HepG2 (cell line): ENCODE data around the gene TMEM9. TPM values are rescaled to one million over a fixed set of nuclear protein-coding genes. Genes with fewer than 3 reads are reported as not detected.

Experiments used
- ATAC-seq: fragments of 200-7000 bp; cut with Tn5 transposase; 3 replicates; pipeline ENCODE4 v1.9.1; 2020; ENCODE audit warnings: mild to moderate bottlenecking, moderate library complexity
- BruUV-seq: library from RNA; stranded (reverse); fragments of 400-500 nt; replicated peaks from 2 replicates; lab custom pipeline; 2021; lab: Mats Ljungman, UMichigan
- CTCF ChIA-PET: fragments of 300-600 bp; formaldehyde crosslinking; extraction: SDS; loops from one replicate; lab custom pipeline; 2021; ENCODE audit warnings: low total read pairs, inconsistent platforms, low intra/inter-chr PET ratio; lab: Yijun Ruan, JAX
- POLR2A ChIA-PET: fragments of 350-600 bp; sonication (Branson Sonifier 250); formaldehyde crosslinking; loops from one replicate; lab custom pipeline; 2020; ENCODE audit warnings: antibody characterized with exemption, inconsistent platforms; lab: Yijun Ruan, JAX
- DNase-seq: peaks from one replicate; pipeline ENCODE4 v3.0.0-alpha.2; 2015; ENCODE audit warnings: low spot score
- FAIRE-seq: peaks from 3 replicates; lab custom pipeline; 2011; peaks lifted over from hg19 to GRCh38; lab: Jason Lieb, UNC
- H2AFZ ChIP-seq: one replicate; pipeline ENCODE4 v1.6.1; 2011; ENCODE audit warnings: low read length, inconsistent platforms
- H3K27ac ChIP-seq: fragments of 300-600 bp; 3 replicates; pipeline ENCODE4 v1.8.0; 2011; ENCODE audit warnings: mixed run types, mild to moderate bottlenecking, mixed read lengths, low read length, inconsistent platforms; ENCODE audit not compliant: insufficient read depth; ENCODE audit errors: extremely low read length
- H3K27me3 ChIP-seq, 2 experiments: fragments of 200-600 bp in 1 of 2; 2 replicates in 1 of 2; 3 replicates in 1 of 2; pipeline versions ENCODE4 v1.6.0 to v1.8.0; 2011; ENCODE audit warnings: low read length in 2 of 2, mild to moderate bottlenecking in 2 of 2, moderate library complexity in 2 of 2, inconsistent platforms in 1 of 2; ENCODE audit not compliant: insufficient read depth in 2 of 2, control insufficient read depth in 1 of 2
- H3K36me3 ChIP-seq, 2 experiments: fragments of 200-600 bp in 1 of 2; replicated peaks in 1 of 2; 2 replicates in 1 of 2; 3 replicates in 1 of 2; pipeline versions ENCODE4 v1.5.1 to v1.8.0; 2011; ENCODE audit warnings: low read length in 2 of 2, inconsistent platforms in 1 of 2; ENCODE audit not compliant: insufficient read depth in 2 of 2, control insufficient read depth in 1 of 2
- H3K4me1 ChIP-seq: 2 replicates; pipeline ENCODE4 v1.5.1; 2012; ENCODE audit warnings: low read length, inconsistent platforms; ENCODE audit not compliant: insufficient read depth
- H3K4me2 ChIP-seq: 2 replicates; pipeline ENCODE4 v1.6.0; 2011; ENCODE audit warnings: low read depth, low read length, inconsistent platforms
- H3K4me3 ChIP-seq, 3 experiments: fragments of 200-600 bp in 1 of 3; sonication (generic), shearing (Covaris generic) in 1 of 3; replicated peaks in 1 of 3; 2 replicates each; pipeline ENCODE4 v1.5.1; 2011 to 2016; ENCODE audit warnings: low read length in 3 of 3, inconsistent platforms in 2 of 3, low read depth in 2 of 3, mild to moderate bottlenecking in 2 of 3, control low read depth in 1 of 3, mixed read lengths in 1 of 3; ENCODE audit not compliant: insufficient read depth in 1 of 3
- H3K79me2 ChIP-seq: one replicate; pipeline ENCODE4 v1.6.1; 2011; ENCODE audit warnings: low read length, inconsistent platforms; ENCODE audit not compliant: insufficient read depth
- H3K9ac ChIP-seq: 2 replicates; pipeline ENCODE4 v1.6.0; 2011; ENCODE audit warnings: mild to moderate bottlenecking, low read depth, low read length, inconsistent platforms; ENCODE audit not compliant: insufficient read depth
- H3K9me3 ChIP-seq: 2 replicates; pipeline ENCODE4 v1.5.1; 2012; ENCODE audit warnings: mild to moderate bottlenecking, low read length
- H4K20me1 ChIP-seq: 2 replicates; pipeline ENCODE4 v1.6.0; 2011; ENCODE audit warnings: inconsistent platforms, mild to moderate bottlenecking, low read length, moderate library complexity; ENCODE audit not compliant: insufficient read depth
- AGO1 ChIP-seq: fragments of 200-400 bp; formaldehyde crosslinking; IDR thresholded peaks from 2 replicates; pipeline ENCODE4 v1.6.1; 2017; ENCODE audit warnings: mild to moderate bottlenecking, low read depth, low read length, moderate library complexity; ENCODE audit not compliant: poor library complexity, severe bottlenecking
- AGO2 ChIP-seq: fragments of 200-400 bp; formaldehyde crosslinking; optimal IDR thresholded peaks from 2 replicates; pipeline ENCODE3; 2017; ENCODE audit warnings: mild to moderate bottlenecking, low read depth, low read length, moderate library complexity
- ATF7 ChIP-seq, 2 experiments: fragments of 450-650 bp in 1 of 2; sonication (generic) in 1 of 2; formaldehyde crosslinking in 1 of 2; IDR thresholded peaks; 2 replicates each; pipeline versions ENCODE4 v1.4.0 to v1.6.1; 2016 to 2020; ENCODE audit warnings: antibody characterized with exemption in 1 of 2, mild to moderate bottlenecking in 1 of 2, missing genetic modification reagents in 1 of 2
- BHLHE40 ChIP-seq: IDR thresholded peaks from 2 replicates; pipeline ENCODE4 v1.6.1; 2011; ENCODE audit warnings: low read length, improper control_type of control experiment
- CBFB ChIP-seq: sonication (generic); formaldehyde crosslinking; IDR thresholded peaks from 2 replicates; pipeline ENCODE4 v1.4.0; 2020; ENCODE audit warnings: missing genetic modification reagents
- DZIP1 ChIP-seq: sonication (generic); formaldehyde crosslinking; IDR thresholded peaks from 2 replicates; pipeline ENCODE4 v1.5.0; 2020; ENCODE audit warnings: mild to moderate bottlenecking, missing genetic modification reagents
- FOXO4 ChIP-seq: sonication (generic); formaldehyde crosslinking; conservative IDR thresholded peaks from 2 replicates; pipeline ENCODE4 v1.8.1; 2023; ENCODE audit warnings: missing genetic modification reagents
- FOXP1 ChIP-seq, 2 experiments: fragments of 450-650 bp in 1 of 2; IDR thresholded peaks; 2 replicates each; pipeline ENCODE4 v1.6.1; 2017 to 2018; ENCODE audit warnings: antibody characterized with exemption in 1 of 2
- GLMP ChIP-seq: sonication (generic); formaldehyde crosslinking; IDR thresholded peaks from 2 replicates; pipeline ENCODE4 v1.9.0; 2021; ENCODE audit warnings: missing genetic modification reagents, mild to moderate bottlenecking, borderline replicate concordance
- MED13 ChIP-seq: sonication (generic); formaldehyde crosslinking; IDR thresholded peaks from 2 replicates; pipeline ENCODE4 v1.5.0; 2020; ENCODE audit warnings: missing genetic modification reagents
- MEIS2 ChIP-seq: sonication (generic); formaldehyde crosslinking; IDR thresholded peaks from 2 replicates; pipeline ENCODE4 v1.9.0; 2021; ENCODE audit warnings: mild to moderate bottlenecking, missing genetic modification reagents
- NR2F2 ChIP-seq: IDR thresholded peaks from 2 replicates; pipeline ENCODE4 v1.6.1; 2012; ENCODE audit warnings: low read depth, inconsistent platforms, borderline replicate concordance
- ONECUT2 ChIP-seq: sonication (generic); formaldehyde crosslinking; IDR thresholded peaks from 2 replicates; pipeline ENCODE4 v1.4.0; 2020; ENCODE audit warnings: missing genetic modification reagents
- POGZ ChIP-seq: sonication (generic); formaldehyde crosslinking; IDR thresholded peaks from 2 replicates; pipeline ENCODE4 v1.4.0; 2020; ENCODE audit warnings: mild to moderate bottlenecking, missing genetic modification reagents
- SIX1 ChIP-seq: sonication (generic); formaldehyde crosslinking; IDR thresholded peaks from 2 replicates; pipeline ENCODE4 v1.4.0; 2020; ENCODE audit warnings: missing genetic modification reagents, borderline replicate concordance
- SPEN ChIP-seq: sonication (generic); formaldehyde crosslinking; IDR thresholded peaks from 2 replicates; pipeline ENCODE4 v1.5.1; 2020; ENCODE audit warnings: low read depth, mild to moderate bottlenecking, missing genetic modification reagents
- SUZ12 ChIP-seq: fragments of 150-350 bp; IDR thresholded peaks from 2 replicates; pipeline ENCODE4 v1.6.1; 2014; ENCODE audit warnings: low read depth, low read length
- TEAD2 ChIP-seq: sonication (generic); formaldehyde crosslinking; IDR thresholded peaks from 2 replicates; pipeline ENCODE4 v1.9.0; 2021; ENCODE audit warnings: missing genetic modification reagents
- ZBTB25 ChIP-seq: IDR thresholded peaks from 2 replicates; pipeline ENCODE4 v1.6.1; 2018; ENCODE audit warnings: missing genetic modification reagents
- WGBS: methylation state at CpG from one replicate; pipeline ENCODE4 v1.1.6; 2017; ENCODE audit warnings: low lambda C conversion rate; 5-methylcytosine and 5-hydroxymethylcytosine counted together
- in situ Hi-C: cut with HindIII; loops from 2 replicates; pipeline ENCODE4 v1.10.0; 2017; ENCODE audit warnings: low pct_unique_long_range_greater_than_20kb; ENCODE audit not compliant: extremely low pct_ligation_motif_present
- intact Hi-C: fragments of 100-400 bp; cut with micrococcal nuclease; formaldehyde crosslinking; loops from one replicate; pipeline ENCODE4 v1.10.0; 2022; ENCODE audit not compliant: unreplicated experiment
- polyA plus RNA-seq, 8 experiments: library from polyadenylated mRNA; depleted of rRNA in 3 of 8; stranded (reverse) in 7 of 8; unstranded in 1 of 8; fragments of >200 nt; fragmentation: Illumina TruSeq in 4 of 8; extraction: Trizol in 4 of 8; gene quantifications; 2 replicates each; pipeline versions ENCODE4 v1.2.1 to v1.2.3, GENCODE V29; 2011 to 2016; ENCODE audit warnings: low read depth in 4 of 8, missing spikeins in 1 of 8, mixed read lengths in 1 of 8; ENCODE audit not compliant: insufficient read depth in 1 of 8
- total RNA-seq, 5 experiments: library from RNA; depleted of rRNA; stranded (reverse); fragments of >200 nt; fragmentation: Illumina TruSeq; extraction: Trizol; gene quantifications; 2 replicates each; pipeline ENCODE4 v1.2.3, GENCODE V29; 2016; ENCODE audit warnings: low read depth in 1 of 5

TMEM9 gene
- total and polyA plus RNA-seq, 2 of the 13 experiments (the other 11 are each of a cell fraction or from before 2014, with no cell fraction given) = 60.9 to 102 TPM

- TF ChIP-seq FOXO4 (CRISPR knock-in tag) (no peak), AGO1 (no peak), ONECUT2 (CRISPR knock-in tag) (no peak), AGO2 (no peak)
Observed at GRCh38 chr1:201156819-201157218, 2.5 kb upstream of the TMEM9 start (continued).

- DNase-seq (no peak), ATAC-seq (no peak), FAIRE-seq (no peak)
- Histone ChIP-seq H3K27me3 (no peaks in the 10 kb centered on the region; a peak in 1 of 5 replicates), H2AFZ (no peak overlapping the region), H4K20me1 (no peaks in the 10 kb centered on the region), H3K79me2 (peaks cover 10% of the 10 kb centered on the region), H3K9ac (no peak overlapping the region), H3K4me3 (no peak overlapping the region), H3K4me1 (peaks cover 19% of the 10 kb centered on the region), H3K36me3 (peaks cover 0 to 7% of the 10 kb centered on the region in 2 experiments; a peak in 1 of 5 replicates), H3K4me2 (no peak overlapping the region), H3K9me3 (no peaks in the 10 kb centered on the region), H3K27ac (no peak overlapping the region)
- BruUV-seq = no TSS peak
- intact Hi-C loops (no loop called here), in situ Hi-C loops (no loop called here)
- POLR2A ChIA-PET = interaction anchor here (3.9 kb wide), 1 partner anchor 14 kb away, joined by 30 read pairs; no protein-coding TSS in a partner anchor
- WGBS = 75% methylated on average over 3 of the region's 3 CpGs
- CTCF ChIA-PET = no interaction called here
- TF ChIP-seq POGZ (CRISPR knock-in tag) = no peak
- no peak for TF ChIP-seq MEIS2 (CRISPR knock-in tag)
- no peak for TF ChIP-seq MED13
- TF ChIP-seq DZIP1 (CRISPR knock-in tag) = no peak
- TF ChIP-seq FOXP1 (IDR thresholded peaks at IDR 0.05) = no peak
- TF ChIP-seq FOXP1 (CRISPR knock-in tag; IDR thresholded peaks at IDR 0.05) = no peak
- TF ChIP-seq SUZ12 = no peak
- no peak for TF ChIP-seq SIX1
- no peak for TF ChIP-seq BHLHE40
- TF ChIP-seq SPEN (CRISPR knock-in tag) = no peak
- no peak for TF ChIP-seq ATF7 (IDR thresholded peaks at IDR 0.05)
- TF ChIP-seq ATF7 (CRISPR knock-in tag; IDR thresholded peaks at IDR 0.05) = no peak
- TF ChIP-seq NR2F2 = no peak
- no peak for TF ChIP-seq CBFB
- no peak for TF ChIP-seq TEAD2 (CRISPR knock-in tag)
- no peak for TF ChIP-seq ZBTB25 (CRISPR knock-in tag)
- TF ChIP-seq GLMP (CRISPR knock-in tag) = no peak
Observed at GRCh38 chr1:201156346-201156745, 2.1 kb upstream of the TMEM9 start.
